ENCODE measurements around the gene RHBDD1. TPM values are rescaled to one million over a fixed set of nuclear protein-coding genes. Genes with fewer than 3 reads are reported as not detected.

Gene RHBDD1
- total and polyA plus RNA-seq, 4 donors, result 8.5 to 45.8 (median 16.1) TPM

GRCh38 chr2:226790011-226790410 lies 45.8 kb upstream of the RHBDD1 start:
- no peak overlapping the region for H3K9ac ChIP-seq (ENCODE audit: low read depth in 1 of 2, low read length in 2 of 2)
- peak overlapping the region; percentile 50 to 99 for H3K27ac ChIP-seq (ENCODE audit: low read depth in 1 of 2, low read length in 2 of 2)
- peaks cover 2 to 45% (median 27%) of the 10 kb centered on the region in 4 donors for H3K4me1 ChIP-seq (ENCODE audit: control insufficient read depth in 4 of 4, insufficient read depth in 4 of 4, low read length in 3 of 4)
- no peaks in the 10 kb centered on the region for H3K9me3 ChIP-seq (ENCODE audit: control insufficient read depth in 4 of 4, low read length in 3 of 4)
- peak; percentile 71 to 76 for TF ChIP-seq HNF4A (conservative IDR thresholded peaks at IDR 0.05)
- TF ChIP-seq HNF4G (IDR thresholded peaks at IDR 0.05), result no peak
- peak; percentile 65 for TF ChIP-seq SP1 (IDR thresholded peaks at IDR 0.05)
- no peak for TF ChIP-seq MAX (IDR thresholded peaks at IDR 0.05)
- TF ChIP-seq TAF1 (conservative IDR thresholded peaks at IDR 0.05), result no peak
- TF ChIP-seq JUND (IDR thresholded peaks at IDR 0.05), result peak; percentile 47 to 73
- no peak for TF ChIP-seq ATF3 (IDR thresholded peaks at IDR 0.05)
- peak; percentile 54 for TF ChIP-seq NR2F2 (IDR thresholded peaks at IDR 0.05)
- peak; percentile 20 for TF ChIP-seq REST (IDR thresholded peaks at IDR 0.05)
- TF ChIP-seq YY1 (IDR thresholded peaks at IDR 0.05), result peak; percentile 28
- no peak for TF ChIP-seq EGR1 (IDR thresholded peaks at IDR 0.05; ENCODE audit: low read depth in 2 of 2)
- TF ChIP-seq FOXA2 (IDR thresholded peaks at IDR 0.05), result no peak
- TF ChIP-seq FOXA1 (IDR thresholded peaks at IDR 0.05), result no peak
- peak in 1 of 2 donors; percentile 8 for TF ChIP-seq GABPA (IDR thresholded peaks at IDR 0.05 in 1 of 2, conservative IDR thresholded peaks at IDR 0.05 in 1 of 2)
- no peak for TF ChIP-seq ZBTB33 (IDR thresholded peaks at IDR 0.05)
- peak in 1 of 2 donors; percentile 57 for TF ChIP-seq RXRA (IDR thresholded peaks at IDR 0.05)
- no peak for TF ChIP-seq CTCF (IDR thresholded peaks at IDR 0.05; ENCODE audit: low read depth, low read length, missing input control)
- peak; percentile 28 to 46 for TF ChIP-seq RAD21 (IDR thresholded peaks at IDR 0.05)
- H3K36me3 ChIP-seq (ENCODE audit: control insufficient read depth in 4 of 4, insufficient read depth in 3 of 4, low read depth in 1 of 4, low read length in 3 of 4), result peaks cover 0 to 4% (median 0%) of the 10 kb centered on the region in 4 donors
- no peaks in the 10 kb centered on the region for H3K27me3 ChIP-seq (ENCODE audit: control insufficient read depth in 4 of 4, insufficient read depth in 4 of 4, low read length in 3 of 4)
- no peak overlapping the region for H3K4me3 ChIP-seq (ENCODE audit: low read depth in 1 of 3, low read length in 3 of 3)
- no peak for DNase-seq (ENCODE audit: low spot score)
- 87% methylated on average over 1 of the region's 1 CpG for WGBS

Data from liver (tissue), 9 donors.